ENCODE results near the gene GSN. TPM values are rescaled to one million over a fixed set of nuclear protein-coding genes. Genes with fewer than 3 reads are reported as not detected.

Gene GSN
- total RNA-seq, 1 donor from 2014 or later, result 2,053 TPM

DNA sequence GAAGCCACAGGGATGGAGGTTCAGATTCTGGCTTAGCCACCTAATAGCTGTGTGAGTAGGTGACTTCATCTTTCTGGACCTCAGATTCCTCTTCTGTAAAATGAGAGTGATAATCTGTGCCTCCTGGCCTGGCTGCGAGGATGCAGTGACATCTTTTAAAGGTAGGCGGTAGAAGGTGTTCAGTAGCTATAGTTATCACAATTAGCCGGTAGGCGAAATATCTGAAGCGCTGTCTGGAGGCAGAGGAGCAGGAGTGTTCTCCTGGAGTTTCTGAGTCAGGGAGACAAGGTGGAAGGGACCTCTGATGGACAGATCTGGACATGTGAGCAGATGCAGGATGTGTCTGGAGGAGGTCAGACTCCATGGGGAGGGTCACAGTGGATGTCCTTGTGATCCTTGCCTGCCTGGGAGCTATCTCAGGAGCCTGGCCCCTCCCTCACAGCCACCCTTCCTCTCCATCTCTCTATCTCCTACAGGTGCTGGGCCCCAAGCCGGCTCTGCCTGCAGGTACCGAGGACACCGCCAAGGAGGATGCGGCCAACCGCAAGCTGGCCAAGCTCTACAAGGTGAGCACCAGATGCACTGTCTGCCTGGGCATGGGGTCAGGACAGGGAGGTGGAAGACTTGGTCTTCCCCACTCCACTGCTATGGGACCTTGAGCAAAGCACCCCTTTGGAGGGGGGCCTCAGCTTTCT, 45.6 kb downstream of the GSN start:
- H3K36me3 ChIP-seq, result peaks cover 0 to 100% of the 10 kb centered on the region in 2 donors
- intact Hi-C loops (cut with DNase I), result loop anchor here (5.0 kb wide), 1 partner anchor 96 kb away; no protein-coding TSS in a partner anchor
- no peak for DNase-seq (ENCODE audit: extremely low spot score in 2 of 2)
- H3K4me3 ChIP-seq, result no peak overlapping the region
- peak overlapping the region; percentile 29 for H3K27ac ChIP-seq
- TF ChIP-seq POLR2AphosphoS5 (IDR thresholded peaks at IDR 0.05; ENCODE audit: insufficient read depth in 1 of 2, low read depth in 1 of 2), result no peak
- H3K4me1 ChIP-seq, result peaks cover 33% of the 10 kb centered on the region
- no peaks in the 10 kb centered on the region for H3K9me3 ChIP-seq
- H3K27me3 ChIP-seq, result no peaks in the 10 kb centered on the region

DNA sequence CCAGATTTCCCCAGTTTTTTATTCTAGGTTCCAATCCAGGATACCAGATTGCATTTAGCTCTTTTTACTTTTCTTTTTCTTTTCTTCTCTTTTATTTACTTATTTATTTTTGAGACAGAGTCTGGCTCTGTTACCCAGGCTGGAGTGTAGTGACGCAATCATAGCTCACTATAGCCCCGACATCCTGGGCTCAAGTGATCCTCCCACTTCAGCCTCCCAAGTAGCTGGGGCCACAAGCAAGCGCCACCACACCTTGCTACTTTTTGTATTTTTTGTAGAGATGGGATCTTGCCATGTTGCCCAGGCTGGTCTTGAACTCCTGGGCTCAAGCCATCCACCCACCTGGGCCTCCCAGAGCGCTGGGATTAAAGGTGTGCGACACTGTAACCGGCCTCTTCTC, 48.4 kb downstream of the GSN start:
- intact Hi-C loops (cut with DNase I), result loop anchor here (5.0 kb wide), 1 partner anchor 49 kb away; the partner anchor contains the start of gene GSN
- peak overlapping the region; percentile 98 for H3K27ac ChIP-seq
- DNase-seq (ENCODE audit: extremely low spot score in 2 of 2), result no peak
- no peaks in the 10 kb centered on the region for H3K9me3 ChIP-seq
- peaks cover 34% of the 10 kb centered on the region for H3K4me1 ChIP-seq
- TF ChIP-seq POLR2AphosphoS5 (IDR thresholded peaks at IDR 0.05; ENCODE audit: insufficient read depth in 1 of 2, low read depth in 1 of 2) (no peak), POLR2A (IDR thresholded peaks at IDR 0.05) (no peak)
- TF ChIP-seq, protein P1, sequence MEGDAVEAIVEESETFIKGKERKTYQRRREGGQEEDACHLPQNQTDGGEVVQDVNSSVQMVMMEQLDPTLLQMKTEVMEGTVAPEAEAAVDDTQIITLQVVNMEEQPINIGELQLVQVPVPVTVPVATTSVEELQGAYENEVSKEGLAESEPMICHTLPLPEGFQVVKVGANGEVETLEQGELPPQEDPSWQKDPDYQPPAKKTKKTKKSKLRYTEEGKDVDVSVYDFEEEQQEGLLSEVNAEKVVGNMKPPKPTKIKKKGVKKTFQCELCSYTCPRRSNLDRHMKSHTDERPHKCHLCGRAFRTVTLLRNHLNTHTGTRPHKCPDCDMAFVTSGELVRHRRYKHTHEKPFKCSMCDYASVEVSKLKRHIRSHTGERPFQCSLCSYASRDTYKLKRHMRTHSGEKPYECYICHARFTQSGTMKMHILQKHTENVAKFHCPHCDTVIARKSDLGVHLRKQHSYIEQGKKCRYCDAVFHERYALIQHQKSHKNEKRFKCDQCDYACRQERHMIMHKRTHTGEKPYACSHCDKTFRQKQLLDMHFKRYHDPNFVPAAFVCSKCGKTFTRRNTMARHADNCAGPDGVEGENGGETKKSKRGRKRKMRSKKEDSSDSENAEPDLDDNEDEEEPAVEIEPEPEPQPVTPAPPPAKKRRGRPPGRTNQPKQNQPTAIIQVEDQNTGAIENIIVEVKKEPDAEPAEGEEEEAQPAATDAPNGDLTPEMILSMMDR (IDR thresholded peaks at IDR 0.05), result no peak
- H3K4me3 ChIP-seq, result no peak overlapping the region
- no peaks in the 10 kb centered on the region for H3K27me3 ChIP-seq
- H3K36me3 ChIP-seq, result peaks cover 0 to 90% of the 10 kb centered on the region in 2 donors

DNA sequence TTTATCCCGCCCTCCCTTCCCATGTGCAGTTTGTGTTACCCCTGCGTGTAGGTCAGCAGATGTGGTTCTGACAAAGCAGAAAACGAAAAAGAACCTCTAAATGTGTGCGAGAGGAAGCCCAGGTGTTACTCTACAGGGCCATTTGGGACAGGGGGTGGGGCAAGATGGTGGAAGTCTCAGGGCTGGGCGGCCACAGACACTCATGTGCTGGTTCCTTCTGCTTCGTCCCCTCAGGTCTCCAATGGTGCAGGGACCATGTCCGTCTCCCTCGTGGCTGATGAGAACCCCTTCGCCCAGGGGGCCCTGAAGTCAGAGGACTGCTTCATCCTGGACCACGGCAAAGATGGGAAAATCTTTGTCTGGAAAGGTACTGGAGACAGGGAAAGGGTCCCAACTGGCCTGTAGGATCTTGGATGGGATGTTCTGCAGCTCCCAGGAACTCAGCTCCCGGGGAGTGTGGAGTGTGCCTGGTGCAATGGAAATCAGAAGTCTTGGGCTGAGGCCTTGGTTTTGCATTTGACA, 49.0 kb downstream of the GSN start:
- TF ChIP-seq POLR2AphosphoS5 (IDR thresholded peaks at IDR 0.05; ENCODE audit: insufficient read depth in 1 of 2, low read depth in 1 of 2) (no peak), POLR2A (IDR thresholded peaks at IDR 0.05) (no peak)
- TF ChIP-seq, protein P1 (IDR thresholded peaks at IDR 0.05), result no peak
- H3K4me1 ChIP-seq, result peaks cover 38% of the 10 kb centered on the region
- no peaks in the 10 kb centered on the region for H3K27me3 ChIP-seq
- peak overlapping the region; percentile 98 for H3K27ac ChIP-seq
- DNase-seq (ENCODE audit: extremely low spot score in 2 of 2), result no peak
- H3K36me3 ChIP-seq, result peaks cover 0 to 90% of the 10 kb centered on the region in 2 donors
- H3K9me3 ChIP-seq, result no peaks in the 10 kb centered on the region
- intact Hi-C loops (cut with DNase I), result loop anchor here (5.0 kb wide), 1 partner anchor 50 kb away; the partner anchor contains the start of gene GSN
- H3K4me3 ChIP-seq, result no peak overlapping the region

DNA sequence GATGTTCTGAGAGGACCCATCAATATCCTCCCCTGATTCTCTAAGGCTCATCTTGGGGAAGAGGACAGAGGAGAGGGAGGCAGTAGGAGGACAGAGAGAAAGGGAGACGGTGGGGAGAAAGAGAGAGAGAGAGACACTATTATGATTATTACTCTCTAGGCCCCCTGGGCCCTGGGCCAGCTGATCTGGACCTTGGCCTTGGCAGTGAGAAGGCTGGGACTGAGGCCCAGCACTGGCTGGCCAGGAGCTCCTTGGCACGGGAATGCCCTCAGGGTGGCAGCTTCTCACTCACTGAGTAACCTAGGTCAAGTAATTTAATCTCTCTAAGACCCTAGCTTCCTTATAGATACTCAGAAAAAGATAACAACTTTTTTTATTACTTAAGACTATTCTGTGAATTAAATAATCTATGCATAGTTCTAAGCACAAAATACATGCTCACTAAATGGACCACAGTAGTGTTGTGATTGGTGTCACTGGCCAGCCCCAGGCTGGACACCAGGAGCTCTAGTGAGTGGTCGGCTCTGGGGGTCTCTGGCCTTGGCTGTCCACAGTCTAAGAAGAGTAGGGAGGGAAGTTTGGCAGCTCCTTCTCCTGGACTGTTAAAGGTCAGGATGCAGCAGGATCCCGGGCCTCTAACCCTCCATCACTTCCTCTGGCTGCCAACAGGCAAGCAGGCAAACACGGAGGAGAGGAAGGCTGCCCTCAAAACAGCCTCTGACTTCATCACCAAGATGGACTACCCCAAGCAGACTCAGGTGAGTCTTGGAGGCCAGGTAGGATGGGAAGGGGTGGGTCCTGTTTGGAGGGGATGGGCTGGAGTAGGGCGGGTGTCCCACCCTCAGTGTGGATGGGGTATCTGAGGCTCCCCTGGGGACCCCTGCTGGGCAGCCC, 50.0 kb downstream of the GSN start:
- DNase-seq (ENCODE audit: extremely low spot score in 2 of 2), result no peak
- TF ChIP-seq, protein P1 (IDR thresholded peaks at IDR 0.05), result no peak
- TF ChIP-seq POLR2A (IDR thresholded peaks at IDR 0.05), result no peak
- no peak for TF ChIP-seq POLR2AphosphoS5 (IDR thresholded peaks at IDR 0.05; ENCODE audit: insufficient read depth in 1 of 2, low read depth in 1 of 2)
- peaks cover 0 to 90% of the 10 kb centered on the region in 2 donors for H3K36me3 ChIP-seq
- H3K4me1 ChIP-seq, result peaks cover 49% of the 10 kb centered on the region
- H3K27me3 ChIP-seq, result no peaks in the 10 kb centered on the region
- no peaks in the 10 kb centered on the region for H3K9me3 ChIP-seq
- H3K4me3 ChIP-seq, result no peak overlapping the region
- peak overlapping the region; percentile 98 for H3K27ac ChIP-seq
- intact Hi-C loops (cut with DNase I), result loop anchor here (5.0 kb wide), 1 partner anchor 51 kb away; the partner anchor contains the start of gene GSN

All from vagina (tissue), 2 donors.